NCI-H1105 (cell line): ENCODE measurements around the gene PLCB1.
A peak's percentile ranks its signal among the peaks of the same experiment; 100 is the strongest.

Experiments used
- DNase-seq: peaks from one replicate; lab custom pipeline; 2025; lab: John Stamatoyannopoulos, UW

Gene PLCB1

GRCh38 chr20:8303651-8304050 lies 171.6 kb downstream of the PLCB1 start:
- no peak for DNase-seq

GRCh38 chr20:8304124-8304816 lies 172.2 kb downstream of the PLCB1 start:
- DNase-seq, result no peak

- peak; percentile 20 for DNase-seq
Observed at GRCh38 chr20:8305449-8305978, 173.4 kb downstream of the PLCB1 start.

- no peak for DNase-seq
Observed at GRCh38 chr20:8306937-8307336, 174.9 kb downstream of the PLCB1 start.

- no peak for DNase-seq
Observed at GRCh38 chr20:8309634-8310033, 177.6 kb downstream of the PLCB1 start.

- DNase-seq, result no peak
Observed at GRCh38 chr20:8310618-8311017, 178.6 kb downstream of the PLCB1 start.

GRCh38 chr20:8313073-8313472 lies 181.0 kb downstream of the PLCB1 start:
- DNase-seq, result no peak

GRCh38 chr20:8315639-8316573 lies 183.8 kb downstream of the PLCB1 start:
- peak; percentile 34 for DNase-seq

- DNase-seq, result no peak
Observed at GRCh38 chr20:8317448-8317847, 185.4 kb downstream of the PLCB1 start.

GRCh38 chr20:8318965-8319625 lies 187.0 kb downstream of the PLCB1 start:
- no peak for DNase-seq

GRCh38 chr20:8320306-8320705 lies 188.2 kb downstream of the PLCB1 start:
- DNase-seq, result no peak

GRCh38 chr20:8321001-8321400 lies 188.9 kb downstream of the PLCB1 start:
- no peak for DNase-seq

- DNase-seq, result no peak
Observed at GRCh38 chr20:8322662-8323217, 190.7 kb downstream of the PLCB1 start.

GRCh38 chr20:8326191-8326590 lies 194.1 kb downstream of the PLCB1 start:
- no peak for DNase-seq

- no peak for DNase-seq
Observed at GRCh38 chr20:8326899-8327298, 194.8 kb downstream of the PLCB1 start.

GRCh38 chr20:8328189-8328588 lies 196.1 kb downstream of the PLCB1 start:
- DNase-seq, result no peak

GRCh38 chr20:8330319-8330784 lies 198.3 kb downstream of the PLCB1 start:
- no peak for DNase-seq

- DNase-seq, result no peak
Observed at GRCh38 chr20:8330785-8331695, 199.0 kb downstream of the PLCB1 start.

- DNase-seq, result no peak
Observed at GRCh38 chr20:8331740-8332412, 199.8 kb downstream of the PLCB1 start.

- no peak for DNase-seq
Observed at GRCh38 chr20:8334641-8335040, 202.6 kb downstream of the PLCB1 start.
